GM21717 (cell line): Measurements from ENCODE around the gene CALHM6.
A peak's percentile ranks its signal among the peaks of the same experiment; 100 is the strongest.
"Not testable (repeated sequence)": the region's sequence is repeated elsewhere in the genome, so short reads cannot be mapped to it uniquely, and the experiment has no call there.

Experiments
- ATAC-seq: cut with Tn5 transposase; IDR thresholded peaks from one replicate; pipeline ENCODE4 v1.9.1; 2021; ENCODE audit warnings: mild to moderate bottlenecking, moderate library complexity; ENCODE audit not compliant: unreplicated experiment

Gene CALHM6

GRCh38 chr6:116472706-116473105, 11.5 kb downstream of the CALHM6 start:
- ATAC-seq = no peak

GRCh38 chr6:116475141-116475540, 14.0 kb downstream of the CALHM6 start:
- no peak for ATAC-seq

- peak; percentile 100 for ATAC-seq
Measured at GRCh38 chr6:116476002-116476678, 15.0 kb downstream of the CALHM6 start.

GRCh38 chr6:116482780-116483179, 21.6 kb downstream of the CALHM6 start:
- ATAC-seq = no peak

DNA sequence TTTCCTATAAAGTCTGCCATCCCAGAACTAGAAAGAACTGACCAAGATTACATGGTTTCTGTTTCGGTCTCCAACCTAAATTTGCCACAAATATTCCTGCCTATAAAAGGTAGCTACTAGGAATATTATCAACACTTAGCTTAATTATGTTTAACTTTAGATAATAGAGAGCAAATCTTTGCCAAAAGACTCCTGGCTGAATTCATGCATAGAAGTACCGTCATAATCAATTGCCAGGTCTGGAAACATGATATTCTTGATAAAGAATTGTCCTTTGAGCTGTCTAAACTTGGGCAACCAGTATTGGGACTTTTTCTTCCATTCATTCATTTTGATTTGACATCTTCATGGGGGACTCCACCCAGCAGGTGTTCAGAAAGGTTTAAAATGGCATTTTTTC, 22.4 kb downstream of the CALHM6 start:
- ATAC-seq = no peak

- no peak for ATAC-seq
Measured at GRCh38 chr6:116485559-116486184, 24.5 kb downstream of the CALHM6 start.

GRCh38 chr6:116491610-116492330, 30.6 kb downstream of the CALHM6 start:
- no peak for ATAC-seq

DNA sequence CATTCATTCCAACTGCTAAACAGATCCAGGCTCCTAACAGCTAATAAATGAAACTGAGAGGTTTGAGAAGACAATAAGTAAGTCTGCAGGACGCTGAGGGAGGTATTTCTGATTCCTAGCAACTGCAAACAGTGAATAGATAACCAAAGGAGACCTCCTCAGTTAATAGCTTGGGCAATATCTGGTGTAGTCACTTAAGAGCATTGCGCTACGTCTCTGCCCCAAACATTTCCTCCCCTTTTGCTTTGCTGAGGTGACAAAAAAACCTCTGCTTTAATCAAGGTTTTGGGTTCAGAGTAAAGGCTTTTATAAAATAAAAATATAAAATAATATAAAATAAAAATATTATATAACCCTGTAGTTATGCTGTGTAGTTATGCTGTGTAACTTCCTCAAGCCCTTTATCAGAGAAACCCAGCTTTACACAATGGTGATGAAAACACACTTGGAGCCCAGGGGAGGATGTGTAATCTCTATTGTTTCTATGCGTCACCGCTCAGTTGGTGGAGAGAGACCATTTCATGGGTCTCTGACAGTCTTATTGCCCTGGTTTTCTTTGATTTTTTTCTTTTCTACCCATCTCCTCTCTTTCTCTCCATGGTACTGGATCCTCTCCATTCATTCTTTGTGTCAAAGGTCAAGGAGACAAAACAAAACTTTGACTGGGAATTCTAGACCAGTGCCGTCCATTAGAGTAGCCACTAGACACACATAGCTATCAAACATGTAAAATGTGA, 31.3 kb downstream of the CALHM6 start:
- ATAC-seq = no peak

GRCh38 chr6:116495161-116495560, 34.0 kb downstream of the CALHM6 start:
- ATAC-seq = not testable (repeated sequence)

GRCh38 chr6:116497113-116497676, 36.0 kb downstream of the CALHM6 start:
- ATAC-seq = no peak

DNA sequence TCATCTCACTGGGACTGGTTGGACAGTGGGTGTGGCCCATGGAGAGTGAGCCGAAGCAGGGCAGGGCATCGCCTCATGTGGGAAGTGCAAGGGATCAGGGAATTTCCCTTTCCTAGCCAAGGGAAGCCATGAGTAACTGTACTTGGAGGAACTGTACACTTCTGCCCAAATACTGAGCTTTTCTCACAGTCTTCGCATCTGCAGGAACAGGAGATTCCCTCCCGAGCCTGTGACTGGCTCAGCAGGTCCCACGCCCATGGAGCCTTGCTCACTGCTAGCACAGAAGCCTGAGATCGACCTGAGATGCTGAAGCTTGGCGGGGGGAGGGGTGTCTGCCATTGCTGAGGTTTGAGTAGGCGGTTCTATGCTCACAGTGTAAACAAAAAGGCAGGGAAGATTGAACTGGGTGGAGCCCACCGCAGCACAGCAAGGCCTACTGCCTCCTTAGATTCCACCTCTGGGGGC, 39.8 kb downstream of the CALHM6 start:
- no peak for ATAC-seq

DNA sequence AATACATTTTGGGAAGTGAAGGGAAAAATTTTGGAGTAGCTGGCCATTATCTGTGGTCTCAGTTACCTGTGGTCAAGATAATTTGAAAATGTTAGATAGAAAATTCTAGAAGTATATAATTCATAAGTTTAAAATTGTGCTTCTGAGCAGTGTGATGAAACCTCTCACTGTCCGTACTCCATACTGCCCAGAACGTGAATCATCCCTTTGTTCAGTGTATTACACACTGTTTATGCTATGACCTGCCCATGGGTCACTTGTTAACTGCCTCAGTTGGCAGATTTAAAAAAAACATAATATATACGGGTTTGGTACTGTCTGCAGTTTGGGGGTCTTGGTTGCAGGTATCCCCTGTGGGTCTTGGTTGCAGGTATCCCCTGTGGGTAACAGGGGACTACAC, 46.1 kb downstream of the CALHM6 start:
- no peak for ATAC-seq

DNA sequence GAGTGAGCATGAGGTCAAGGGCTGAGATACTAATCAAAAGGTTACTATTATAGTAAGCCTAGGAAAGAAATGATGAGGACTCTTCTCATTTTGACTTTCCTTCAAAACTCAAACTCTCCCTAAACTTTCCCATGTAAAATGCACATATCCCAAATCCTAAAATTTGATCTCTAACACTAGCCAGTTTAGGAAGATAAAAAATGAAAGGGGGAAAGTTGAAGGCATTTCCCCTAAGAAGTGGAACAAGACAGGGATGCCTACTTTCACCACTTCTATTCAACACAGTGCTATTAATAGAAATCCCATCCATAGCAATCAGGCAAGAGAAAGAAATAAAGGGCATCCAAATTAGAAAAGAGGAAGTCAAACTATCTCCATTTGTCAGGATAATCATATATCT, 47.4 kb downstream of the CALHM6 start:
- ATAC-seq = no peak

DNA sequence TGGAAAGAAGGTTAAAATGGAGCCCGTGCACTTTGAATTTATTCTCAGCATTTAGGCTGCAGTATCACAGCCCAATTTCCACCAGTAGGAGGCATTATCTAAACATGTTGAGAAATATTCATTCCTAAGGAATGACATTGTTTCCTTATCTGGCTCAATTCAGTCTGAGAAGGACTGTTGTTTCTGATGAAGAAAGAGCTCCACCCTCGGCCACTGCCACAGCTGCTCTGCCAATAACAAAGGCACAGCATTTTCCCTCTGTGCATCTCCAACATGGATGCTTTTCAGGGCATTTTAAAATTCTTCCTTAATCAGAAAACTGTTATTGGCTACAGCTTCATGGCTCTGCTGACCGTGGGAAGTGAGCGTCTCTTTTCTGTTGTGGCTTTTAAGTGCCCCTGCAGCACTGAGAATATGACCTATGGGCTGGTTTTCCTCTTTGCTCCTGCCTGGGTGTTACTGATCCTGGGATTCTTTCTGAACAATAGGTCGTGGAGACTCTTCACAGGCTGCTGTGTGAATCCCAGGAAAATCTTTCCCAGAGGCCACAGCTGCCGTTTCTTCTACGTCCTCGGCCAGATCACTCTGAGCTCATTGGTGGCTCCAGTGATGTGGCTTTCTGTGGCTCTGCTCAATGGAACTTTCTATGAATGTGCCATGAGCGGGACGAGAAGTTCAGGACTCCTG, 50.4 kb downstream of the CALHM6 start, which contains the start of gene CALHM5:
CALHM5 (plus strand) TSS at position 216 of the 687 bp plus-strand sequence; CDS start at position 274, 58 bp downstream.
- ATAC-seq = no peak

DNA sequence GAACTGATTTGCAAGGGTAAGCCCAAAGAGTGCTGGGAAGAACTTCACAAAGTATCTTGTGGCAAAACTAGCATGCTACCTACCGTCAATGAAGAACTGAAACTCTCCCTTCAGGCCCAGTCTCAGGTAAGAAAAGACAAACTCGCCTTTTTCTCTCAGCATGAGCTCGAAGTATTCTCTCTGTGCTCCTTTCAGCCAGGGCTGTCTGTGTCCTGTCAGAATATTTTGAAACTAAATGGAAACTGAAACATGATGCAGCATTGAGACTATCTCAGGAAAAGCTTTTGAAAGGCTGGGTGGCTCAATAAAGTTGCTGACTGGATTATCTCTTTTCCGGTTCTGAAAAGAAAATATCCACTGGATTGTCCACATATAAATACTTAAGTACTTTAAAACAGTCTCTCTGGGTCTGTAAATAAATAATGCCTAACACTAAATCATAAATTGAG, 51.0 kb downstream of the CALHM6 start:
- peak; percentile 92 for ATAC-seq

GRCh38 chr6:116512734-116513133, 51.6 kb downstream of the CALHM6 start:
- no peak for ATAC-seq
